GM19395 (cell line): ENCODE data around the gene ATP4B.

Source experiments
- ATAC-seq: cut with Tn5 transposase; IDR thresholded peaks from one replicate; pipeline ENCODE4 v1.9.1; 2021; ENCODE audit warnings: mild to moderate bottlenecking, moderate library complexity; ENCODE audit not compliant: unreplicated experiment

Gene ATP4B

GRCh38 chr13:113656831-113657671 is 947 bp downstream of the ATP4B start:
- ATAC-seq: no peak

GRCh38 chr13:113656003-113656588 is 1.9 kb downstream of the ATP4B start:
- ATAC-seq: no peak

DNA sequence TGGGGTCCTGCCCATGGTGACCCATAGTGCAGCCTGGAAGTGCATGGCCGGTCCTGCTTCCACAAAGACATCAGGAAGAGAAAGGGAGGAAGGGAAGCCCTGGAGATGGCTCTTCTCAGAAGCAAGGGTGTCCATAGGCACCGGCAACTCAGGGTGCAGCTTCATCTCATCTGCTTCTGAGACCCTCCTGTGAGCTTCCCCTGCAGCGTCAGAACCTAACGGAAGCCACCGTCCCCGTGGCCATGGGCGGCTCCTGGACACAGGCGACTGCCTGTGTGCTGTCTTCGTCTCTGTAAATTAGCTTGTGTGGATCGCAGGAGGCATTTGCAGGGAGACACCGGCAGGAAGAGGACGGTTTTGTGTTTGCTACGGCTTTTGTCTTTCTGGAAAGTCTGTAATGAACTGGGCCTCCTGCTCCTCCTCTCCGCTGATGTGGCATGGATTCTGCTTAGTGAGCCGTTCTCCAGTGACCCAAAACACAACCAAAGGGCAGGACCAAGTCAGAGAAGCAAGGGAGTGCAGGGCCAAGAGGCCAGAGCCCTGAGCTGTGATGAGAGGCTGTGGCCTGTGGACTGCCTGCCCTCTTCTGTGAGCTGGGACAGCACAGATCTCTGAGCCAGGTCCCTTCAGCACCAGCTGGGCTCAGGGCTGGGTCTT is 2.5 kb downstream of the ATP4B start:
- ATAC-seq: no peak

DNA sequence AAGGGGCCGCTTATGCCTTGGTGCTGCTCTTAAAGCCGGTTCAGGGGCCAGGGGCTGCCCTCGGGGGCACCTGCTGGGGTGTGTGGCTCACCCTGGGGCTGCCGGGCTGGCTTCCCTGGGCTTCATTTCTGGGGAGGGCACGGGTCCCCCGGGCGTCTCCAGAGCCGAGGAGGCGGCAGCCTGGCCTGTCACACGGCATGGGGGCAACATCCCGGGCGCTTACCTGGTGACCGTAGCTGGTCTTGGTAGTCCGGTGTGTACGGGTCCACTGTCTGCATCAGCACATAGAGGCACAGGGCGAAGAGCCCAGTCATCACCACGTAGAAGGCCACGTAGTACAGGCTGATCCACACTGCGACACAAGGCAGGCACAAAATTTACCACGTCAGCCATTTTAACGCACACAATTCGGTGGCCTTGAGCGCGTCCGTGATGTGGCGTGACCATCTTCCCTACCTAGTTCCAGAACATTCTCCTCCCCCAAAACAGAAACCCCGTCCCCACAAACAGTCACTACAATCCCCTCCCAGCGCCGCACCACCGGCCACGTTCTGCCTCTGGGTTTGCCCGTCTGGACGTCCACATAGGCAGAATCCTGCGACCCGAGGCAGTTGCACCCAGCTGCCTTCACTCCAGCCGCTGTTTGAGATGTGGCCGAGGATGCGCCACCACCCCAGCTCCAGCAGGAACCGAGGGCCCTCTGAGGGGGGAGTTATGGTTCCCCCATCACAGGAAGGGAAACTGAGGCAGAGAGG is 3.2 kb downstream of the ATP4B start:
- ATAC-seq: no peak

DNA sequence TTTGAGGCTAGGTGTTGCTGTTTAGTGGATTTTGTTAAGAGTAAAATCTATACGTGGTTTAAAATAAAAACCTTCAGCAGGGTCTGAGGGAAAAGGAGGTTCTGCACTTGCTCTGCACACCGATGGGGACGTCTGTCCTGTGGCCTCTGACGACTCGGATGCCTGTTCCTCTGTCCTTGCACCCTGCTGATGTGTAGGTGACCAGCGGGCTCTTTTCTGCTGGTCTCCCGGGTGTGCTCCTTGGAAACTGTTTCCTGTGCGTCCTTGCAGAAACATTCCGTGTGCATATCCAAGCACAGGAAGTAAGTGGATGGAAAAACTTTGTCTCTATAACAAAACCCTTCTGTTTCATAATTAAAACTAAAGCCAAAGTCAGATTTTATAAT is 3.8 kb downstream of the ATP4B start:
- ATAC-seq: no peak

- ATAC-seq: no peak
These were observed 4.5 kb downstream of the ATP4B start for GRCh38 chr13:113653264-113654174.

GRCh38 chr13:113652404-113653263 is 5.4 kb downstream of the ATP4B start:
- ATAC-seq: no peak

DNA sequence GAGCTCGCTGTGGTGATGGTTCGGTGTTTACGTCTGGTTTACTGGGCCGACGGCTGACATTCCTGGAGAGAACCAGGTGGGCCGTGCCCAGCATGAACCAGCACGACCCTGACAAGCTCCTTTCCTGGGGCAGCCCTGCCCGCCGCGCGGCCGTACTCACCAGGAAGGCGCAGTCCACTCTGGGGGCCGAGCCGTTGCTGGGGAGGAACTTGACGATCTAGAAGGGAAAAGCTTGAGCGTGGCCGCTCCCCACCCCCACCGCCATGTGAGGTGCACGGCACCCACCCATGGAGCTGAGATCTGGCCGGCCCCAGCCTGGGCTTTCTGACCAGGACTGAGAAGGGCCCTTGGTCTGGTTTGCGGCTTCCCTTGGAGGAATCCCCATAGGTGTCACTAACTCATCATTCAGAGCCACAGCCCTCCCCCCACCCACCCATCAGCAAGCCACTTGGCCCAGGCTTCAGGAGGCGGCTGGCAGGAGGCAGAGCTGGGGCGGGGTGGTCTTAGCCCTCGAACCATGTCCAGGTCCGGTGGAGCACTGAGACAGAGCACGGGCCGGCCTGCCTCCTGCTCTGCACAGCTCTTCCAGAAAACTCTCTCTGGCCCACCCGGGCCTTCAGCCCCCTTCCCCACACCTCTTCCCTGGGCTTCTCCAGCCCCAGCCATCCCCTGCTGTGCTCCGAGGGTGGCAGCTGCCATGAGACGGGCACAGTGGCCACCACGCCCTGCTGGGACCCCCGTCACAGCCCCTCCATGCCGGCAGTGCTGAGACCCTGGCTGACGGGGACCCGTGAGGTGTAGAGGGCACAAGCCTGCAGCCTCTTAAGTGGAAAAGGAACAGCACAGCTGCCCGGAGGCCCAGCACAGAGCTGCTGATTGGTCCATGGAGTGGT is 6.2 kb downstream of the ATP4B start:
- no peak for ATAC-seq

DNA sequence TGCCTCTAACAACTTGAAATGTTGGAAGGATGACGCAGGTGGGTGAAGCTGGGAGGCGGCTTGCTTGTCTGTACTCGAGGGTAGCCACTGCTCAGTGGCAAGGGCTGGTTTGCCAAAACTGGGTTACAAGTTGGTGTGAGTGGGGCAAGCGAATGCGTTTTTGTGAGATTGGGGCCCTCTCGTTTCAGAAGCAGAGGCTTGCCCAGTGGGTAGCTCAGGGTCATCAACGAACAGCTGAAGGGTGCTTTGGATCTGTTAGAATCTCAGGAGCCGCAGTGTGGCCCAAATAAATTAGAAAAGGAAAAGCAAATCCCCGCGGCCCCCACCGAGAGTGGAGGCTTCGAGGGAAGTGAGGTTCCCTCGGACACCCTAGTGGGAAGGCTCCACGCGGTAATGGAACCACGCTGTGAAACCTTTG is 7.3 kb downstream of the ATP4B start:
- ATAC-seq: no peak

DNA sequence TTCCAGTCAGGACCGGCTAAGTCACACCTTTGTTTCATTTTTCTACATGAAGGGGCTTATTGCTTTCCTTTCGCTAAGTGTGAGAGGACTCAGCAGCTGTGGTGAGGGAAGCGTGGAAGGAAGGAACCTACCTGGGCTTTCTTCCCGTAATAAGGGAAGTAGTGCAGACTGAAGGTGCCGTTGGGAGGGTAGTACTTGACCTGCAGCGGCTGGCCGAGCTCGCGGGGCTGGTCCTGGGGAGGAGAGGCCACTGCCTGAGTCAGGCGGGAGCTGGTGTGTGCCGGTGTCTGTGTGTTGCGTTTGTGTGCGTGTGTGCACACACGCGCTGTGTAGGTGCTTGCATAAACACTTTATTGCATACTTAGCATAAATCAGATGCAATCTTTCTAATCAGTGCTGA is 7.7 kb downstream of the ATP4B start:
- ATAC-seq: no peak

DNA sequence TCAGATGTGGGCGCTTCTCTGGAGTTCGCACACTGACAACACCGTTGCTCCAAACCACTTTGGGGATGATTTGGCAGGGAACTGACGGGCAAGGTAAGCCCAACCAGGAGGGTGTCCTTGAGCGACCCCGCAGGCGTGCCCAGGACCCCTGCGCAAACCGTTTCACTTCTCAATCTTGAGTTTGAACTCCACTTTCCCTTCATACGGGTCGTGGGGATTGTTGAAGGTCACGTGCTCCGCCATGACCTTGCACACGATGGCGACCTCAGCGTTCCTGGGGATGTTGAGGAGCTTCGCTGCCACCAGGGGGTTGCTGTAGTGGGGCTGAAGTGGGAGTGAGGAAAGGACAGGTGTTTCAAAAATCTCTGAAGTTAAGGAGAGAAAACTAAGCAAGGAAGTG is 8.8 kb downstream of the ATP4B start:
- ATAC-seq: no peak

DNA sequence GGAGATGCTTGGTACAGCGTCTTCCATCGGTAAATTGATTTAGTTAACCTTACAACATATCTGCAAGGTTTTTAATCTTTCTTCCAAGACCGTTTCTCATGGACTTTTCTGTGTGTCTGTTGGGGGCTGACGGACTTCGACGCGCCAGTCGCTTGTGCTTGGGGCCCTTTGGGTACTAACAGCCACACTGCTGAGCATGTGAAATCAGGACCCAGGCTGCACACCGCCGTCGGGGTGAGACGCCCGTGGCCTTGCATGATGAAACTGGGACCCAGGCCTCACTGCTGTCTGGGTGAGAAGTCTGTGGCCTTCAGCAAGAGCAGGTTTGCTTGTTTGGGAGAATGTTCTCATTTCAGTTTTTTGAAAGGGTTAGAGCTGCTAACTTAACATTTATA is 9.8 kb downstream of the ATP4B start:
- ATAC-seq: no peak

- ATAC-seq: no peak
These were observed 10.4 kb downstream of the ATP4B start for GRCh38 chr13:113647351-113648215.

DNA sequence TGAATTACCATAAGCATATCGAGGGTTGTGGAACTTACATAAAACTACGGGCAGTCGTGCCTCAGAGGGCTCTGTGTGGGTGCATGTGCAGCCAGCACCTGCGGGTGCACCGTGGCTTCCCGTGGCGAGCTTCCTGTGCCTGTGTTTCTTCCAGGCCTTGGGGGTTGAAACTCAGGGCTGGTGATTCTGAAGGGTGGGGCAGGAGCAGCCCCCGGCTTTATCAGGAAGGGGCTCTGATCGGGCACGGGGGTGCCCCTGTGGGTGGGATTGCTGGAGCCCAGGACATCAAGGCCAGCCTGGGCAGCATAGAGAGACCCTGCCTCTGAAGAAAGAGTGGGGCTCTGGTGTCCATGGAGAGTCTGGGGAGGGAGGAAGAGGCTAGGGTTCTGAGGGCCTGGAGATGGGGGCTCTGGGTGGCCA is 11.1 kb downstream of the ATP4B start:
- no peak for ATAC-seq

DNA sequence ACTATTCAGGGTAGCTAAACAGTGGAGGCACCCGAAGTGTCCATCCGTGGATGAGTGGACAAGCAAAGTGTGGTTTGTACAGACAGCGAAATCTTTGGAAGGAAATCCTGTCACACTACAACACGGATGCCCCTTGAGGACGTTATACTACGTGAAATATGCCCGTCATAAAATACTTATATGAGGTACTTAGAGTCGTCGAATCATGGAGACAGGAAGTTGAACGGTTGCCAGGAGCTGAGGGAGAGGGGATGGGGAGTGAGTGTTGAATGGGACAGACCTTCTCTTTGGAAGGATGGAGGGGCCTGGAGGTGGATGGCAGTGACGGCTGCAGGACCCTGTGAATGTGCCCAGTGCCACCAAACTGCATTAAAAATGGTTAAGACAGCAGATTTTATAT is 11.6 kb downstream of the ATP4B start:
- ATAC-seq: no peak

DNA sequence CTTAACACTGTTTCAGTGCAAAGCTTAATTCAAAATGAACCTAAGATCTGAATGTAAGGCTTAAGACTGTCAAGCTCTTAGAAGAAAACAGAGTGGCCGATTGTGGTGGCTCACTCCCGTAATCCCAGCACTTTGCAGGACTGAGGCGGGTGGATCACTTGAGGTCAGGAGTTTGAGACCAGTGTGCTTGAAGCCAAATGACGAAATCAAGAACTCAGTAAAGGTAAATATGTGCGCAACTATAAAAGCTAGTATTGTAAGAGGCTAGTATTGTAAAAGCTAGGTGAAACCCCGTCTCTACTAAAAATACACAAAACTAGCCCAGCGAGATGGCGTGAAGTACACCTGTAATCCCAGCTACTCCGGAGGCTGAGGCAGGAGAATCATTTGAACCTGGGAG is 12.7 kb downstream of the ATP4B start:
- ATAC-seq: no peak

- no peak for ATAC-seq
These were observed 13.2 kb downstream of the ATP4B start for GRCh38 chr13:113644800-113645199.
